HG03064 (cell line): Measurements from ENCODE around the gene GRIN1.
A peak's percentile ranks its signal among the peaks of the same experiment; 100 is the strongest.

Experiments
- ATAC-seq: cut with Tn5 transposase; IDR thresholded peaks from one replicate; pipeline ENCODE4 v1.9.1; 2021; ENCODE audit warnings: low read depth; ENCODE audit not compliant: unreplicated experiment

GRIN1 gene

DNA sequence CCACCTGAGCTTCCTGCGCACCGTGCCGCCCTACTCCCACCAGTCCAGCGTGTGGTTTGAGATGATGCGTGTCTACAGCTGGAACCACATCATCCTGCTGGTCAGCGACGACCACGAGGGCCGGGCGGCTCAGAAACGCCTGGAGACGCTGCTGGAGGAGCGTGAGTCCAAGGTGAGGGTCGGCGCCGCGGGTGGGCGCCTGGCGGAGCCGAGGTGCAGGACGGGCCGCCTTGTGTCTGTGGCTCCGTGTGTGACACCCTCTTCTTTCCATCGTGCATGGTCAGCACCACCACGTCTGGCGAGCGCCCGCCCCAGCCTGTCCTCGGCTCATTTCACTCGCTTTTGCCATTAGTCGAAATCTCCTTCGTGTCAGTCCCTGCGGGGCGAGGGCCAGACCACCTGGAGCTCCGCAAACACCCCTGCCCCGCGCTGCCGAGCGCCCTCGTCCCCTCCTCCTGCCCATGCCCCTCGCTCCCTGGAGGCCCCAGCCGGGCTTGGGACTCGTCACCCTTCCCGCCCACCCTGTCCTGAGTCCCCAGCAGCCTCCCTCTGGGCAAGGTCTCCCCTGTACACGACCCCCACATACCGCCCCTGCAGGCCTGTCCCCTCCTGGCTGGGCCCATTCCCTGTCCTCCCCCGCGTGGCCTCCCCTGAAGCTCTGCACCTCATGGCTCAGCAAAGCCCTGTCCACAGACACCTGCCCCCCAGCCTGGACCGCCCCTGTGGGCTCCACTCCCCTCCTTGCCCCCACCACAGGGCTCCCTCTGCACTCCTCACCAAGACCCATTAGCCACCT lies 7.0 kb downstream of the GRIN1 start:
- ATAC-seq: no peak

DNA sequence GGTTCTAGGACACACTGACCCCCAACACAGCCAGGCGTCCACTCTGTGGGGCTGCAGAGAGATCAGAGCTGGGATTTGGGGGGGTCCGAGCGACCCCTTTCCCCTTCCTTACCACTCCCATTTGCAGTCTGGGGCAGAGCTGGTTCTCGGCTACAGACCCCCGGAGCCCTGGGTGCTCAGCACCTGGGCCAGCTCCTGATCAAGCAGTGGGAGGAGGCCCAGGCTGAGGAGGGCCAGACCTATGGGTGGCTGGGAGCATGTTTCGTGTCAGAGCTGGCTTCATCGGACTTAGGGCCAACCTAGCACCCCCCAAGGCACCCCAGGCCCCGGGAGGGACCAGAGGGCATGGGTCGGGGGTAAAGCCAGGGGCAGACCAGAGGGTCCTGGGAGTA lies 7.6 kb downstream of the GRIN1 start:
- ATAC-seq: no peak

DNA sequence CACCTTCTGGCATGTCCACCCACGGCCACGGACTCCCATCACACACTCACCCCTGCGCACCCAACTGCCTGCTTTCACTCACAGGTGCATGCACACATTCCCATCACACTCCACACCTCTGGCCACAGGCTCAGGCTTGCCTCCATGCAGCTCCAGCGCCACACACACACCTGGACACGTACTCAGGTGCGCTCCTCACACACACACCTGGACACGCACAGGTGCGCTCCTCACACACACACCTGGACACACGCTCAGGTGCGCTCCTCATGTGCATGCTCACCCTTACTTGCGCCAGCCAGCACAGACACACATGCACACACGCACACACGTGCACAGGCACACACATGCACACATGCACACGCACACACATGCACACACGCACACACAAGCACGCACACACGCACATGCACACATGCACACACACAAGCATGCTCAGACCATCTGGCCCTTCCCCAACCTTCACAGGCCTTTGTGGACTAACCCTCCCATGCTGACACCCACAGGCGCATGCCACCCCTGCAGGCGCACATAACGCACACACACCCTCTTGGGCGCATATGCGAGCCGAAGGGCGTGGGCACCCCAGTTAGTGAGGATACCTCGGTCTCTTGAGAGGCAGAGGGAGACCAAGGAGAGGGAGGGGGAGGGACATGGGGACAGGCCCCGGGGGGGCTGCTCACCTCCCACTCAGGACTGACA lies 8.3 kb downstream of the GRIN1 start:
- no peak for ATAC-seq

DNA sequence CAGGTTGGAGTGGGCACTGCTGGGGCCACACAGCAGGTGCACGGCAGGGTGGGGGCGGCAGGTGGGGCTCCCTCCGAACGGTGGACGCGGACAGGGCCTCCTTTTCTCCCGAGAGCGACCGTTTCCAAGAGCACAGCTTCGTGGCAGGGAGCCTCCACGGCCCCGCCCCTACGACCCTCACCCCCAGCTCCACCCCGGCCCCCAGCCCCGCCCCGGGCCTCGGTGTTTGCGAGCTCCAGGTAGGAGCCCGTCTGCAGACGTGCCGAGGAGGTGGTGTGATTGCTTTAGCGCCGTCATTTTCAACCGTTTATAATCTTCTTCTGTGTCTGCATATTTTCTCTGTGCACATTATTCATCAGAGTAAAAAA lies 8.8 kb downstream of the GRIN1 start:
- ATAC-seq: no peak

DNA sequence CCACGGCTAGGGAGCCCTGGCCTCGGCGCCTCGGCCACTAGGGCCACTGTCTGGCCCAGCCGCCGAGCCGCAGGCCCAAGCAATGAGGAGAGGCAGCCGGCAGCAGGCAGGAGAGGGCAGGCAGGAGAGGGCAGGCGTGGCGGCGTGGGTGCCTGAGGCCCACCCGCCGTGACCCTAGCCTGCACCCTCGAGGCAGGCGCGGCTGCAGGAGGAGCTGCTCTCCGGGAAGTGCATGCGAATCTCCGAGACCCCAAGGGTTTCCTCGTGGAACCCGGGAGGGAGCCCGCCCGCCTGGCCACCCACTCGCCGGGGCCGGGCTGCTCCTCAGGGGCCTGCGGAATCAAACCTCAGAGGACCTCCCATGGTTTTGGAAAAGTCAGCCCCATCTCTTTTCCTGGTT lies 9.3 kb downstream of the GRIN1 start:
- ATAC-seq: no peak

DNA sequence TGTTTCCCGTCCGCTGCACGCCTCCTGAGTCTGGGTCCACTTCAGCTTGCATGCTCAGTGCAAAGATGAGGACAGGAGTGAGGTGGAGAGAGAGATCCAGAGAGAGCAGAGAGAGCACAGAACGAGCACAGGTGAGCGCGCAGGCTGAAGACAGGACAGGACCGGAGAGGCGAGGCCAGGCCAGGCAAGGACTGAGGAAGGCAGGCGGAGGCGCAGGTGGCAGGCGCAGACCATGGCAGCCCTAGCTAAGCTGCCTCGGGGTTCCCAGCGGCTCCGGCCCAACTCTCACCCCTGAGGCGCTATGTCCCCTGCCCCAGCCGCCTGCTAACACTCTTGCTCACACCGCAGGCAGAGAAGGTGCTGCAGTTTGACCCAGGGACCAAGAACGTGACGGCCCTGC lies 9.7 kb downstream of the GRIN1 start:
- no peak for ATAC-seq

DNA sequence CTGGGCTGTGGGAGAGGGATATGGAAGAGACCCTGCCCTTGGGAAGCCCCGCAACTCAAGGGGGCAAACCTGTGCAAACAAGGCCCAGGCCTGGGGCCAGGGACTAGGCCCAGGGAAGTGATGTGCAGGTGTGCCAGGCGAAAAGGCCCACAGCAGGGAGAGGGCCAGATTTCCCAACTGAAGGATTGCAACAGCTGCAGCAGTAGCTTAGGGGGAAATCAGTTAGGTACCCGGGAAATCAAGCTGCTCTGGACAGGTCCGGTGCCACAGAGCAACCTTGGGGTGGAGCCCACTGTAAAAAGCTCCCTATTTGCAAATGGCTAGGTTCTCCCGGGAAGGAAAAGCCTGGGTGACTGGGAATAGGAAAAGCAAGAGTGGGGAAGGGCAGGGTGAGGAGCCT lies 10.4 kb downstream of the GRIN1 start:
- no peak for ATAC-seq

DNA sequence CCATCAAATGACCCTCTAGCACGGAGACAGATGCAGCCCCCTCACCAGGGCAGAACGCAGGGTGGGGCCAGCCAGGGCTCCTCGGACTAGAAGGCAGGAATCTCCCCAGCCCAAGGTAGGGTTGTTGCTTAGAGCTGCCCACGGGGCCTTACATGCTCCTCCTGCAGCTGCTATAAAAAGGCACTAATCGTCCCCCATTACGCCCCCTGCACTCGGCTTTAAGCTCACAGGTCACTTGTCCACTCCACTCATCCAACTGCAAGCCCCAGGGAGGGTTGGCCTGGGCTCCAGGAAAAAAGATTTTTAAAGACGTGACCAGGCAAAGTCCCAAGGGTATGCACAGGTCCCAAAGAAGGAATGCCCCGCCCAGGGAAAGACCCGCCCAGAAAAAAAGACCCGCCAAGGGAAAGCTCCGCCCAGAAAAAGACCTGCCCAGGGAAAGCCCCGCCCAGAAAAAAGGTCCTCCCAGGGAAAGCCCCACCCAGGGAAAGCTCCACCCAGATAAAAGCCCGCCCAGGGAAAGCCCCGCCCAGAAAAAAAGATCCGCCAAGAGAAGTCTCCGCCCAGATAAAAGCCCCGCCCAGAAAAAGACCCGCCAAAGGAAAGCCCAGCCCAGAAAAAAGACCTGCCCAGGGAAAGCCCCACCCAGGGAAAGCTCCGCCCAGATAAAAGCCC lies 11.1 kb downstream of the GRIN1 start:
- ATAC-seq: peak; percentile 14

DNA sequence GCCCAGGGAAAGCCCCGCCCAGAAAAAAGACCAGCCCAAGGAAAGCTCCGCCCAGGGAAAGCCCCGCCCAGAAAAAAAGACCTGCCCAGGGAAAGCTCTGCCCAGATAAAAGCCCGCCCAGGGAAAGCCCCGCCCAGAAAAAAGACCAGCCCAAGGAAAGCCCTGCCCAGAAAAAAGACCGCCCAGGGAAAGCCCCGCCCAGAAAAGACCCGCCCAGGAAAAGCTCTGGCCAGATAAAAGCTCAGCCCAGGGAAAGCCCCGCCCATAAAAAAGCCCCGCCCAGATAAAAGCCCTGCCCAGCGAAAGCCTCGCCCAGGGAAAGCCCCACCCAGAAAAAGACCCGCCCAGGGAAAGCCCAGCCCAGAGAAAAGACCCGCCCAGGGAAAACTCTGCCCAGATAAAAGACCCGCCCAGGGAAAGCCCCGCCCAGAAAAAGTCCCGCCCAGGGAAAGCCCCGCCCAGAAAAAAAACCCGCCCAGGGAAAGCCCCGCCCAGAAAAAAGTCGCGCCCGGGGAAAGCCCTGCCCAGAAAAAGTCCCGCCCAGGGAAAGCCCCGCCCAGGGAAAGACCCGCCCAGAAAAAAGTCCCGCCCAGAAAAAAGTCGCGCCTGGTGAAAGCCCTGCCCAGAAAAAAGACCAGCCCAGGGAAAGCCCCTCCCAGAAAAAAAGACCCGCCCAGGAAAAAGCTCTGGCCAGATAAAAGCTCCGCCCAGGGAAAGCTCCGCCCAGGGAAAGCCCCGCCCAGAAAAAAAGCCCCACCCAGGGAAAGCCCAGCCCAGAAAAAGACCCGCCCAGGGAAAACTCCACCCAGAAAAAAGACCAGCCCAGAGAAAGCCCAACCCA lies 11.9 kb downstream of the GRIN1 start:
- ATAC-seq: peak; percentile 39

DNA sequence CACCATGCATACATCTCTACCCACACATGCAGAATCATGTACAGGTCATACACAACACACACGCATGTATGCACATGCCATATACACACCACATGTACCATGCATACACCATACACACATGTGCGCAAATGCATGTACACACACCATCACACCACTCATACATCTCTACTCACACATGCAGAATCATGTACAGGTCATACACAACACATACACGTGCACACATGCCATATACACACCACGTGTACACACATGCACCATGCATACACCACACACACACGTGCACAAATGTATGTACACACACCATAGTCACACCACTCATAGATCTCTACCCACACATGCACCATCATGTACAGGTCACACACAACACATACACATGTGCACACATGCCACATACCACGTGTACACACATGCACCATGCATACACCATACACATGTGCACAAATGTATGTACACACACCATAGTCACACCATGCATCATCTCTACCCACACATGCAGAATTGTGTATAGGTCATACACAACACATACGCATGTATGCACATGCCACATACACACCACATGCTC lies 14.0 kb downstream of the GRIN1 start:
- no peak for ATAC-seq

DNA sequence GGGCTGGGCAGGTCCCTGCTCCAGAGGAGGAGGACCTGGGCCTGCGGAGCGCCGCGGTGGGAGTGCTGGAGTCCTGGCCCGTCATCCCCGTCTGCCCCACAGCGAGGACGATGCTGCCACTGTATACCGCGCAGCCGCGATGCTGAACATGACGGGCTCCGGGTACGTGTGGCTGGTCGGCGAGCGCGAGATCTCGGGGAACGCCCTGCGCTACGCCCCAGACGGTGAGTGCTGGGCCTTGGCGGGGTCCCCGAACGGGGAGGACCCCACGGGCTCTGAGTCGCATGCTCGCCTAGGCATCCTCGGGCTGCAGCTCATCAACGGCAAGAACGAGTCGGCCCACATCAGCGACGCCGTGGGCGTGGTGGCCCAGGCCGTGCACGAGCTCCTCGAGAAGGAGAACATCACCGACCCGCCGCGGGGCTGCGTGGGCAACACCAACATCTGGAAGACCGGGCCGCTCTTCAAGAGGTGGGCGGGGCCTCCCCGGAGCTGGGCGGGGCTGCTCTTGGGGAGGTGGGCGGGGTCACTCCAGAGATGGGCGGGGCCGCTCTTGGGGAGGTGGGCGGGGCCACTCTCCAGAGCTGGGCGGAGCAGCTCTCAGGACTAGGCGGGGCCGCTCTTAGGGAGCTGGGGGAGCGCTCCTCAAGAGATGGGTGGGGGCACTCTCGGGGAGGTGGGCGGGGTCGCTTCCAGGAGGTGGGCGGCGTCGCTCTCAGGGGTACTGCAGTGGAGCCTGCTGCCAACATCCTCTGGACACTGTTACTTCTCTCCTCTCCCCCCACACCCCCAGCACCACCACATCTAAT lies 17.8 kb downstream of the GRIN1 start:
- ATAC-seq: no peak

DNA sequence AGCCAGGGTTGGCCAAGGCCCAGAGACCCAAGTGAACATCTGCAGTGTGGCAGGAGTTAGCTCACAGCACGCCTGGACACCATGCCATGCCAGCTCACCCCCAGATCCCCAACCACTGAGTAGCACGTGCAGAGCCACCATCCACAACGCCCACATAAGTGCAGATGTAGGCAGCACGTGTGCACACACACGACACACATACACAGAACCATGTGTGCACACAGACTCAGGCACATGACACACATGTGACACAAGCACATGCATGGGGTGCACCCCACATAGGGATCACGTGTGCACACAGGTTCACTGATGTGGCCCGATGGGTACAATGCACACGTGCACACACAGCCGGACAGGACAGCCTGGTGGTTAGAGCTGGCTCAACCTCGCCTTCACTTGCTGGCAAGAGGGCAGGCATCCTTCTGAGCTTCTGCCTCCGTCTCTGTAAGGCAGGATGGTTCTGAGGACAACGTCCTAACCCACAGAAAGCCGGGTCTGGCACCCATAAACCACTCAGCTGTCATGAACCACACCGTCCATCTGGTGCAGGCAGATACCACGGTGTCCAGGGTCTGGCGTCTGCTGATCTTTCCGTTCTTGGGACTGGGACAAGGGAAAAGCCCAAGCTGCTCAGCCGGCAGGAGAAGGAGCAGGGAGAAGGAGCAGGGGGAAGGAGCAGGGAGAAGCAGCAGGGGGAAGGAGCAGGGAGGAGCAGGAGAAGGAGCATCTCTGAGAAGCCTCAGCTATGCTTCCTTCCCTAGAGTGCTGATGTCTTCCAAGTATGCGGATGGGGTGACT lies 18.9 kb downstream of the GRIN1 start:
- ATAC-seq: no peak

DNA sequence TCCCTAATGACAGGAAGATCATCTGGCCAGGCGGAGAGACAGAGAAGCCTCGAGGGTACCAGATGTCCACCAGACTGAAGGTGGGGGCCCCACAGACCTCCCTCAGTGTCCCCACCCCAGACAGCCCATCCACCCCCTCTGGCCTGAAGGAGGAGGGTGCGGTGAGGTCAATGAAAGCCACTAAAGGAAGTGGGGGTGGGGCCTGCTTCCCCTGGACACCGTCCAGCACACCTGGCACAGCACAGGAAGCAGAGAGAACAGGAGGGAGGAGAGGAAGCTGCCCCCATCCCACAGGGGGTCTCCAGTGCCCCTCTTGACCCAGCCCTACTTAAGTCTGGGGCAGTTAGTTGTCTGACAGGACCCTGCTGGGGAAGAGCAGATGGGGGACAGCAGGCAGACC lies 19.7 kb downstream of the GRIN1 start:
- no peak for ATAC-seq

DNA sequence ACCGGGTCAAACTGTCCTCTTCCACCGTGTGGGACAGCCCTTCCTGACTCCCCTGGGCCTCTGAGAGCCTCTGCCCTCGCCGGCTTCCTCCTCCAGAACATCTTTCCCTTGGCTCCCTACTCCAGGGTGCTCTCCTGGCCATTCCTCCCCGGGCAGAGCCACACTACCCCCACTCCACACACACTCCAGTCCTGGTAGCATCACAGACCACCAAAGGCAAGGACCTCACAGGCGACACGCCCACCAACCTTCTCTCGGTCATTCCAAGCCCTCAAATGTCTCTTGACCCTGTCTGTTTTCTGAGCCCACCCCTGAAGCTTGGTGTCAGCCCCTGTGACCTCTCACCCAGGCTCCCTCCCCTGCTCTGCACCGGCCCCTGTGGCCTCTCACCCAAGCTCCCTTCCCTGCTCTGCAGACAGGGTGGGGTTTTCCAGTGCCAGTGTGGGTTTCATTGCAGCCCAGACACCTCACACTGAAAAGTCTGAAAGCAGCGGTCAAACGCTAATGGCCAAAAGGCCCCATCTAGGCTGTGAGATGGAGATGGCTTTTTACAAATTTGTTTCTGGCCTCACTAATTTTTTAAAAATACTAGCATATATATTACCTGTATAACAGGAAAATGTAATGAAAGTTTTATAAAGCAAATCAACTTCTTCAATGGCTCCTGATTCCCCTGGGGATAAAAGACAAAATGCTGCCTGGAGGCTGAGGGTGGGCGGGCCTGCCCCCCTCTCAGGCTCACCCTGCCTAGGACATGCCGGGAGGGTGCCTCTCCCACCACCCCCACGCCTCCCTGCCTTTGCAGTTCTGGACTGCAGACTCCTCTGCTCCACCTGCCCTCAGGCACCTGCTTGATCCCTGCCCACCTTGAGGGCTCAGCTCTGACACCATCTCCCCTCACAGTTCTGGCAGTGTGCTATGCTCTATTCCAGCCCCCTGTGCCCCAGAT lies 20.4 kb downstream of the GRIN1 start:
- ATAC-seq: no peak

DNA sequence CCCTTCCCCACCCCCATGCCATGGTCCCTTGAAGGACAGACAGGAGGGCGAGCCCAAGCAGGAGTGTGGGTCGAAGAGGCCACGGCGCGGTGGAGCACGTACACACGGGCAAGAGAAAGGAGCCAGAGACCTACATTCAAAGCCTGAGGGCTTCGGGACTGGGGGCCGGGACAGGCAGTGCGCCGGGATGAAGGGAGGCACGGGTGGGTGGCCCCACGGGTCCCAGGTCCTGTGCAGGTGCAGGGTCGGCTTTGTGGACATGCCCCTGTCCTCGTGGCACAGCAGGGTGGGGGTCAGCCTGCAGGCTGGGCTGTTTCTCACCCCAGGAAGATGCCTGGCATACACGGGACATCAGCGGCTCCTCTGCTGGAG lies 21.1 kb downstream of the GRIN1 start:
- ATAC-seq: no peak

DNA sequence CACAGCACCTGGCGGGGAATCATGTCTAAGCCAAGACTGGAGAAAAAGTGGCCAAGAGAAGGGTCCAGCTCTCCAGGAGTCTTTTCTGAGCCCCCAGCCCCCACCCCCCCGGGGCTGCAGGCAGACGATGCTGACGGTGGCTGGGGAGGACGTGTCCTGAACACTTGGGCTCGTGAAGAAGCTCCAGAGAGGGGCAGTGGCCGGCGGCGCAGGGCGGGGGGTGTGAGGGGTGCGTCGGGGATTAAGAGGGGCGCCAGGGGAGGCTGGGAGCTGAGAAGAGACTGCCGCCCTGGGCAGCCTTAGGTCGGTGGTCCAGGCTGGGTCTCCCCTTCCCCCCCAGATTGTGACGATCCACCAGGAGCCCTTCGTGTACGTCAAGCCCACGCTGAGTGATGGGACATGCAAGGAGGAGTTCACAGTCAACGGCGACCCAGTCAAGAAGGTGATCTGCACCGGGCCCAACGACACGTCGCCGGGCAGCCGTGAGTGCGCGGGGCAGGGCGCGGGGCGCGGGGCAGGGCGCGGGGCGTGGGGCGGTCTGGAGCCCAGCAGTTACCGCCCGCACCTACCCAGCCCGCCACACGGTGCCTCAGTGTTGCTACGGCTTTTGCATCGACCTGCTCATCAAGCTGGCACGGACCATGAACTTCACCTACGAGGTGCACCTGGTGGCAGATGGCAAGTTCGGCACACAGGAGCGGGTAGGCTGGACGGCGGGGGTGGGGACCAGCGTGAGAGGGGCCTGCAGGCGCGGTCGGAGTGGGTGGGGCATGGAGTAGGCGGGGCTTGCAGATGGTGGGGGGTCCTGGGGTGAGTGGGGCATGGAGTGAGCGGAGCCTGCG lies 22.0 kb downstream of the GRIN1 start:
- ATAC-seq: no peak
